GM23338 (cell line): ENCODE data around the gene HSPB2. TPM values are rescaled to one million over a fixed set of nuclear protein-coding genes. Genes with fewer than 3 reads are reported as not detected.
A peak's percentile ranks its signal among the peaks of the same experiment; 100 is the strongest.

Source experiments
- ATAC-seq: fragments of 200-7000 bp; cut with Tn5 transposase; 3 replicates; pipeline ENCODE4 v1.9.1; 2020
- DNase-seq: peaks from one replicate; pipeline ENCODE4 v3.0.0-alpha.2; 2015; ENCODE audit warnings: low spot score
- H2AFZ ChIP-seq: fragments of 200-600 bp; sonication (generic); 2 replicates; pipeline ENCODE4 v1.8.0; 2016; ENCODE audit warnings: antibody characterized with exemption, mild to moderate bottlenecking, moderate library complexity
- H3F3A ChIP-seq: fragments of 200-600 bp; sonication (generic); replicated peaks from 2 replicates; pipeline ENCODE4 v1.8.0; 2017; ENCODE audit warnings: antibody characterized with exemption, mixed run types, low read depth
- H3K27ac ChIP-seq: fragments of 200-600 bp; sonication (generic); 2 replicates; pipeline ENCODE4 v1.6.1; 2016; ENCODE audit warnings: low read depth
- H3K27me3 ChIP-seq: fragments of 200-600 bp; sonication (generic); 2 replicates; pipeline ENCODE4 v1.8.0; 2016; ENCODE audit warnings: mild to moderate bottlenecking, mixed run types, moderate library complexity; ENCODE audit not compliant: insufficient read depth
- H3K36me3 ChIP-seq: fragments of 200-600 bp; sonication (generic); 2 replicates; pipeline ENCODE4 v1.8.0; 2016; ENCODE audit warnings: mild to moderate bottlenecking; ENCODE audit not compliant: insufficient read depth
- H3K4me1 ChIP-seq: fragments of 200-600 bp; sonication (generic); 2 replicates; pipeline ENCODE4 v1.8.0; 2016; ENCODE audit warnings: mild to moderate bottlenecking, moderate library complexity; ENCODE audit not compliant: insufficient read depth
- H3K4me2 ChIP-seq: fragments of 200-600 bp; sonication (generic); 2 replicates; pipeline ENCODE4 v1.7.1; 2017; ENCODE audit warnings: mixed run types
- H3K4me3 ChIP-seq: fragments of 200-600 bp; sonication (generic); 2 replicates; pipeline ENCODE4 v1.6.1; 2016; ENCODE audit warnings: mixed run types
- H3K79me2 ChIP-seq: fragments of 200-600 bp; sonication (generic); replicated peaks from 2 replicates; pipeline ENCODE4 v1.8.0; 2017; ENCODE audit warnings: mild to moderate bottlenecking; ENCODE audit not compliant: insufficient read depth
- H3K9me2 ChIP-seq: fragments of 200-600 bp; sonication (generic); 2 replicates; pipeline ENCODE4 v1.8.0; 2017; ENCODE audit not compliant: insufficient read depth
- H4K20me1 ChIP-seq: fragments of 200-600 bp; sonication (generic); replicated peaks from 2 replicates; pipeline ENCODE4 v1.8.0; 2017; ENCODE audit warnings: mild to moderate bottlenecking; ENCODE audit not compliant: insufficient read depth
- H3K27ac Mint-ChIP-seq: 2 replicates; pipeline ENCODE4 v1.8.0; 2020; ENCODE audit warnings: inconsistent platforms, mild to moderate bottlenecking, moderate library complexity, mixed read lengths
- H3K27me3 Mint-ChIP-seq: 3 replicates; pipeline ENCODE4 v1.8.0; 2022; ENCODE audit warnings: low read depth, mild to moderate bottlenecking, moderate library complexity, mixed read lengths, inconsistent platforms; ENCODE audit not compliant: insufficient read depth, poor library complexity
- H3K36me3 Mint-ChIP-seq: 3 replicates; pipeline ENCODE4 v1.8.0; 2021; ENCODE audit warnings: low read depth, mild to moderate bottlenecking, inconsistent platforms, moderate library complexity, mixed read lengths
- H3K4me1 Mint-ChIP-seq: 3 replicates; pipeline ENCODE4 v1.8.0; 2020; ENCODE audit warnings: mild to moderate bottlenecking, inconsistent platforms, mixed read lengths
- H3K4me3 Mint-ChIP-seq: 3 replicates; pipeline ENCODE4 v1.8.0; 2021; ENCODE audit warnings: moderate library complexity, mild to moderate bottlenecking, inconsistent platforms, mixed read lengths
- H3K9me3 Mint-ChIP-seq: 3 replicates; pipeline ENCODE4 v1.8.0; 2020; ENCODE audit warnings: moderate library complexity, mild to moderate bottlenecking, inconsistent platforms, mixed read lengths
- NANOG ChIP-seq: IDR thresholded peaks from 2 replicates; pipeline ENCODE4 v1.6.1; 2016; ENCODE audit warnings: antibody characterized with exemption, borderline replicate concordance
- POLR2AphosphoS5 ChIP-seq: IDR thresholded peaks from 2 replicates; pipeline ENCODE4 v1.6.1; 2016; ENCODE audit warnings: antibody characterized with exemption, low read depth
- polyA plus RNA-seq: library from polyadenylated mRNA; unstranded; fragments of >200 nt; fragmentation: Nextera tagmentation; extraction: Ambion mirVana; gene quantifications from 2 replicates; pipeline ENCODE4 v1.2.1, GENCODE V29; 2016
- total RNA-seq: library from RNA; depleted of rRNA; stranded (reverse); fragments of >200 nt; shearing (Covaris generic); gene quantifications from 2 replicates; pipeline ENCODE4 v1.2.3, GENCODE V29; 2014
- TF ChIP-seq, protein P1 (sequence below): fragments of 250-450 bp; sonication (Bioruptor Pico); IDR thresholded peaks from 2 replicates; pipeline ENCODE4 v1.5.0; 2020; ENCODE audit warnings: mild to moderate bottlenecking, moderate library complexity

Gene HSPB2
- total and polyA plus RNA-seq, 2 experiments from 2014 or later: 1.0 to 2.6 TPM

DNA sequence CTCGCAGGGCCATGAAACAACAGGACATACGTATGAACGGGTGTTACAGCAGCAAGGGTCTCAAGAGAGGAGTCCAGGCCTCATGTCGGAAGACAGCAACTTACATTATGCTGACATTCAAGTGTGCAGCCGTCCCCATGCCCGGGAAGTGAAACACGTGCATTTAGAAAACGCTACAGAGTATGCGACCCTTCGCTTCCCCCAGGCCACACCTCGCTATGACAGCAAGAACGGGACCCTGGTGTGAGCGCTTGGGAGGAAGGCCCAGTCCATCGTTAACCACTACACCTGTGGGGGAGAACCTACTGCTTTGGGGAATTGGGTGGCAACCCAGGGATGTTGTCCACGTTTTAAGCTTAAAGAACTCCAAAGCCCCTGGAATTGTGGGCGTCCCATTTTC, 13.4 kb downstream of the HSPB2 start (continued):
- TF ChIP-seq, protein P1, sequence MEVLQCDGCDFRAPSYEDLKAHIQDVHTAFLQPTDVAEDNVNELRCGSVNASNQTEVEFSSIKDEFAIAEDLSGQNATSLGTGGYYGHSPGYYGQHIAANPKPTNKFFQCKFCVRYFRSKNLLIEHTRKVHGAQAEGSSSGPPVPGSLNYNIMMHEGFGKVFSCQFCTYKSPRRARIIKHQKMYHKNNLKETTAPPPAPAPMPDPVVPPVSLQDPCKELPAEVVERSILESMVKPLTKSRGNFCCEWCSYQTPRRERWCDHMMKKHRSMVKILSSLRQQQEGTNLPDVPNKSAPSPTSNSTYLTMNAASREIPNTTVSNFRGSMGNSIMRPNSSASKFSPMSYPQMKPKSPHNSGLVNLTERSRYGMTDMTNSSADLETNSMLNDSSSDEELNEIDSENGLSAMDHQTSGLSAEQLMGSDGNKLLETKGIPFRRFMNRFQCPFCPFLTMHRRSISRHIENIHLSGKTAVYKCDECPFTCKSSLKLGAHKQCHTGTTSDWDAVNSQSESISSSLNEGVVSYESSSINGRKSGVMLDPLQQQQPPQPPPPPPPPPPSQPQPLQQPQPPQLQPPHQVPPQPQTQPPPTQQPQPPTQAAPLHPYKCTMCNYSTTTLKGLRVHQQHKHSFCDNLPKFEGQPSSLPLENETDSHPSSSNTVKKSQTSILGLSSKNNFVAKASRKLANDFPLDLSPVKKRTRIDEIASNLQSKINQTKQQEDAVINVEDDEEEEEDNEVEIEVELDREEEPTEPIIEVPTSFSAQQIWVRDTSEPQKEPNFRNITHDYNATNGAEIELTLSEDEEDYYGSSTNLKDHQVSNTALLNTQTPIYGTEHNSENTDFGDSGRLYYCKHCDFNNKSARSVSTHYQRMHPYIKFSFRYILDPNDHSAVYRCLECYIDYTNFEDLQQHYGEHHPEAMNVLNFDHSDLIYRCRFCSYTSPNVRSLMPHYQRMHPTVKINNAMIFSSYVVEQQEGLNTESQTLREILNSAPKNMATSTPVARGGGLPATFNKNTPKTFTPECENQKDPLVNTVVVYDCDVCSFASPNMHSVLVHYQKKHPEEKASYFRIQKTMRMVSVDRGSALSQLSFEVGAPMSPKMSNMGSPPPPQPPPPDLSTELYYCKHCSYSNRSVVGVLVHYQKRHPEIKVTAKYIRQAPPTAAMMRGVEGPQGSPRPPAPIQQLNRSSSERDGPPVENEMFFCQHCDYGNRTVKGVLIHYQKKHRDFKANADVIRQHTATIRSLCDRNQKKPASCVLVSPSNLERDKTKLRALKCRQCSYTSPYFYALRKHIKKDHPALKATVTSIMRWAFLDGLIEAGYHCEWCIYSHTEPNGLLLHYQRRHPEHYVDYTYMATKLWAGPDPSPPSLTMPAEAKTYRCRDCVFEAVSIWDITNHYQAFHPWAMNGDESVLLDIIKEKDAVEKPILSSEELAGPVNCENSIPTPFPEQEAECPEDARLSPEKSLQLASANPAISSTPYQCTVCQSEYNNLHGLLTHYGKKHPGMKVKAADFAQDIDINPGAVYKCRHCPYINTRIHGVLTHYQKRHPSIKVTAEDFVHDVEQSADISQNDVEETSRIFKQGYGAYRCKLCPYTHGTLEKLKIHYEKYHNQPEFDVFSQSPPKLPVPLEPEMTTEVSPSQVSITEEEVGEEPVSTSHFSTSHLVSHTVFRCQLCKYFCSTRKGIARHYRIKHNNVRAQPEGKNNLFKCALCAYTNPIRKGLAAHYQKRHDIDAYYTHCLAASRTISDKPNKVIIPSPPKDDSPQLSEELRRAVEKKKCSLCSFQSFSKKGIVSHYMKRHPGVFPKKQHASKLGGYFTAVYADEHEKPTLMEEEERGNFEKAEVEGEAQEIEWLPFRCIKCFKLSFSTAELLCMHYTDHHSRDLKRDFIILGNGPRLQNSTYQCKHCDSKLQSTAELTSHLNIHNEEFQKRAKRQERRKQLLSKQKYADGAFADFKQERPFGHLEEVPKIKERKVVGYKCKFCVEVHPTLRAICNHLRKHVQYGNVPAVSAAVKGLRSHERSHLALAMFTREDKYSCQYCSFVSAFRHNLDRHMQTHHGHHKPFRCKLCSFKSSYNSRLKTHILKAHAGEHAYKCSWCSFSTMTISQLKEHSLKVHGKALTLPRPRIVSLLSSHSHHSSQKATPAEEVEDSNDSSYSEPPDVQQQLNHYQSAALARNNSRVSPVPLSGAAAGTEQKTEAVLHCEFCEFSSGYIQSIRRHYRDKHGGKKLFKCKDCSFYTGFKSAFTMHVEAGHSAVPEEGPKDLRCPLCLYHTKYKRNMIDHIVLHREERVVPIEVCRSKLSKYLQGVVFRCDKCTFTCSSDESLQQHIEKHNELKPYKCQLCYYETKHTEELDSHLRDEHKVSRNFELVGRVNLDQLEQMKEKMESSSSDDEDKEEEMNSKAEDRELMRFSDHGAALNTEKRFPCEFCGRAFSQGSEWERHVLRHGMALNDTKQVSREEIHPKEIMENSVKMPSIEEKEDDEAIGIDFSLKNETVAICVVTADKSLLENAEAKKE (CRISPR knock-in tag): no peak

GRCh38 chr11:111926505-111927391, 14.2 kb downstream of the HSPB2 start:
- Mint-ChIP-seq H3K4me3 (peak overlapping the region; percentile 78), H3K36me3 (no peaks in the 10 kb centered on the region), H3K9me3 (no peaks in the 10 kb centered on the region), H3K27ac (peak overlapping the region; percentile 97), H3K4me1 (peaks cover 29% of the 10 kb centered on the region), H3K27me3 (peaks cover 5% of the 10 kb centered on the region)
- Histone ChIP-seq H3K4me2 (peak overlapping the region; percentile 74), H3K4me3 (peak overlapping the region; percentile 51), H3K36me3 (no peaks in the 10 kb centered on the region), H3K9me2 (no peaks in the 10 kb centered on the region), H4K20me1 (no peaks in the 10 kb centered on the region), H2AFZ (peak overlapping the region; percentile 99), H3F3A (no peaks in the 10 kb centered on the region; the same call in 1 of the 2 replicates), H3K27me3 (no peaks in the 10 kb centered on the region), H3K79me2 (no peaks in the 10 kb centered on the region), H3K4me1 (peaks cover 20% of the 10 kb centered on the region), H3K27ac (peak overlapping the region; percentile 94)
- DNase-seq (peak; percentile 98), ATAC-seq (peak; percentile 90)
- peak; percentile 86 for TF ChIP-seq POLR2AphosphoS5
- TF ChIP-seq NANOG: no peak
